ENCODE measurements around the gene FNIP2. TPM values are rescaled to one million over a fixed set of nuclear protein-coding genes. Genes with fewer than 3 reads are reported as not detected.
A peak's percentile ranks its signal among the peaks of the same experiment; 100 is the strongest.

Gene FNIP2
- total and polyA plus RNA-seq, 8 donors = 4.8 to 109 (median 28.9) TPM

GRCh38 chr4:158722917-158723793 is 45.7 kb upstream of the FNIP2 start, which contains the start of gene PPID:
Gene PPID, minus strand, starts transcription at chr4:158723396. Its CDS starts 108 bp downstream, at chr4:158723288.
- H3K36me3 ChIP-seq = peaks cover 15 to 30% (median 27%) of the 10 kb centered on the region in 4 donors
- no peaks in the 10 kb centered on the region for H3K9me3 ChIP-seq
- no peaks in the 10 kb centered on the region for H3K27me3 ChIP-seq
- H3K27ac ChIP-seq = peak within 1 kb of the TSS; percentile 88 to 95 (median 93)
- WGBS, 5 donors = 0 to 1% (median 0%) methylated on average over 52 to 65 of the region's 65 CpGs
- peak within 1 kb of the TSS; percentile 68 to 93 (median 82) for H3K4me3 ChIP-seq
- intact Hi-C loops (cut with DNase I; ENCODE audit: low total_unique reads) = loop anchor here (10.0 kb wide), 2 partner anchors 452 to 482 kb away; no protein-coding TSS in a partner anchor
- TF ChIP-seq EP300 (IDR thresholded peaks at IDR 0.05) = no peak
- TF ChIP-seq, protein P1, sequence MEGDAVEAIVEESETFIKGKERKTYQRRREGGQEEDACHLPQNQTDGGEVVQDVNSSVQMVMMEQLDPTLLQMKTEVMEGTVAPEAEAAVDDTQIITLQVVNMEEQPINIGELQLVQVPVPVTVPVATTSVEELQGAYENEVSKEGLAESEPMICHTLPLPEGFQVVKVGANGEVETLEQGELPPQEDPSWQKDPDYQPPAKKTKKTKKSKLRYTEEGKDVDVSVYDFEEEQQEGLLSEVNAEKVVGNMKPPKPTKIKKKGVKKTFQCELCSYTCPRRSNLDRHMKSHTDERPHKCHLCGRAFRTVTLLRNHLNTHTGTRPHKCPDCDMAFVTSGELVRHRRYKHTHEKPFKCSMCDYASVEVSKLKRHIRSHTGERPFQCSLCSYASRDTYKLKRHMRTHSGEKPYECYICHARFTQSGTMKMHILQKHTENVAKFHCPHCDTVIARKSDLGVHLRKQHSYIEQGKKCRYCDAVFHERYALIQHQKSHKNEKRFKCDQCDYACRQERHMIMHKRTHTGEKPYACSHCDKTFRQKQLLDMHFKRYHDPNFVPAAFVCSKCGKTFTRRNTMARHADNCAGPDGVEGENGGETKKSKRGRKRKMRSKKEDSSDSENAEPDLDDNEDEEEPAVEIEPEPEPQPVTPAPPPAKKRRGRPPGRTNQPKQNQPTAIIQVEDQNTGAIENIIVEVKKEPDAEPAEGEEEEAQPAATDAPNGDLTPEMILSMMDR (IDR thresholded peaks at IDR 0.05) = no peak
- peak; percentile 63 to 89 (median 80) for TF ChIP-seq POLR2AphosphoS5 (IDR thresholded peaks at IDR 0.05)
- peak in 1 of 4 donors; percentile 43 for TF ChIP-seq POLR2A (IDR thresholded peaks at IDR 0.05)
- DNase-seq = peak; percentile 86 to 96
- peaks cover 10 to 30% (median 18%) of the 10 kb centered on the region in 4 donors for H3K4me1 ChIP-seq

DNA sequence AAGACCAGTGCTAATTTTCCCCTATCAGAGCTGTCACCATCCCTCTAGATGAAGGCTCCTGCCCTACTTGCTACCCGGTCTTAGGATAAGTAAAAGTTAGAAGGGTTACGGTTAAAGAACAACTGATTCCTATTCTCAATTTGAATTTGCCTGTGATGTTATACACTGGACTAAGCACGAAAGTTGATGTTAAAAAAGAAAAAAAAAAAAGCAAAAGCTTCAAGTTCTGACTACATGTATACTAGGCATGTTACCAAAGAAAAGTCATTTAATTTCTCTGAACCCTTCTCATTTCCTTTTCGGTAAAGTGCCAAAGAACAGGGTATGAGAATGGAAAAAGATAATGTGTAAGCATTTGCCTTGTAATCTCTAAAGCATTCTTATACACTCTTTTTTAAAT is 44.2 kb upstream of the FNIP2 start:
- Histone ChIP-seq H3K9me3 (no peaks in the 10 kb centered on the region), H3K27ac (no peak overlapping the region), H3K4me1 (peaks cover 10 to 29% (median 18%) of the 10 kb centered on the region in 4 donors), H3K36me3 (peaks cover 4 to 15% (median 12%) of the 10 kb centered on the region in 4 donors), H3K4me3 (no peak overlapping the region), H3K27me3 (no peaks in the 10 kb centered on the region)
- intact Hi-C loops (cut with DNase I; ENCODE audit: low total_unique reads) = loop anchor here (10.0 kb wide), 2 partner anchors 450 to 480 kb away; no protein-coding TSS in a partner anchor
- 74 to 80% (median 75%) methylated on average over 4 of the region's 4 CpGs for WGBS, 5 donors
- TF ChIP-seq, protein P1 (IDR thresholded peaks at IDR 0.05) = no peak
- TF ChIP-seq POLR2AphosphoS5 (IDR thresholded peaks at IDR 0.05) (no peak), POLR2A (IDR thresholded peaks at IDR 0.05) (no peak), EP300 (IDR thresholded peaks at IDR 0.05) (no peak)
- no peak for DNase-seq

GRCh38 chr4:158726633-158727032 is 42.2 kb upstream of the FNIP2 start:
- no peak for DNase-seq
- Histone ChIP-seq H3K4me1 (peaks cover 8 to 26% (median 11%) of the 10 kb centered on the region in 4 donors), H3K27ac (no peak overlapping the region), H3K4me3 (no peak overlapping the region), H3K36me3 (no peaks in the 10 kb centered on the region), H3K9me3 (no peaks in the 10 kb centered on the region), H3K27me3 (no peaks in the 10 kb centered on the region)
- intact Hi-C loops (cut with DNase I; ENCODE audit: low total_unique reads) = loop anchor here (10.0 kb wide), 2 partner anchors 448 to 478 kb away; no protein-coding TSS in a partner anchor
- TF ChIP-seq EP300 (IDR thresholded peaks at IDR 0.05) = no peak
- TF ChIP-seq POLR2A (IDR thresholded peaks at IDR 0.05) = no peak
- TF ChIP-seq POLR2AphosphoS5 (IDR thresholded peaks at IDR 0.05) = no peak
- TF ChIP-seq, protein P1 (IDR thresholded peaks at IDR 0.05) = no peak
- WGBS, 5 donors = 79 to 86% (median 84%) methylated on average over 6 of the region's 6 CpGs

GRCh38 chr4:158728236-158728635 is 40.6 kb upstream of the FNIP2 start:
- Histone ChIP-seq H3K36me3 (no peaks in the 10 kb centered on the region), H3K27me3 (no peaks in the 10 kb centered on the region), H3K27ac (no peak overlapping the region), H3K9me3 (no peaks in the 10 kb centered on the region), H3K4me1 (peaks cover 0 to 16% (median 3%) of the 10 kb centered on the region in 4 donors), H3K4me3 (no peak overlapping the region)
- 65 to 90% (median 75%) methylated on average over 1 of the region's 1 CpG for WGBS, 5 donors
- no peak for DNase-seq
- intact Hi-C loops (cut with DNase I; ENCODE audit: low total_unique reads) = loop anchor here (10.0 kb wide), 2 partner anchors 447 to 477 kb away; no protein-coding TSS in a partner anchor
- TF ChIP-seq, protein P1 (IDR thresholded peaks at IDR 0.05) = no peak
- TF ChIP-seq EP300 (IDR thresholded peaks at IDR 0.05) (no peak), POLR2A (IDR thresholded peaks at IDR 0.05) (no peak), POLR2AphosphoS5 (IDR thresholded peaks at IDR 0.05) (no peak)
